Measurements from ENCODE around the gene PTGES3L.
"Not testable (repeated sequence)": the region's sequence is repeated elsewhere in the genome, so short reads cannot be mapped to it uniquely, and the experiment has no call there.

PTGES3L gene

DNA sequence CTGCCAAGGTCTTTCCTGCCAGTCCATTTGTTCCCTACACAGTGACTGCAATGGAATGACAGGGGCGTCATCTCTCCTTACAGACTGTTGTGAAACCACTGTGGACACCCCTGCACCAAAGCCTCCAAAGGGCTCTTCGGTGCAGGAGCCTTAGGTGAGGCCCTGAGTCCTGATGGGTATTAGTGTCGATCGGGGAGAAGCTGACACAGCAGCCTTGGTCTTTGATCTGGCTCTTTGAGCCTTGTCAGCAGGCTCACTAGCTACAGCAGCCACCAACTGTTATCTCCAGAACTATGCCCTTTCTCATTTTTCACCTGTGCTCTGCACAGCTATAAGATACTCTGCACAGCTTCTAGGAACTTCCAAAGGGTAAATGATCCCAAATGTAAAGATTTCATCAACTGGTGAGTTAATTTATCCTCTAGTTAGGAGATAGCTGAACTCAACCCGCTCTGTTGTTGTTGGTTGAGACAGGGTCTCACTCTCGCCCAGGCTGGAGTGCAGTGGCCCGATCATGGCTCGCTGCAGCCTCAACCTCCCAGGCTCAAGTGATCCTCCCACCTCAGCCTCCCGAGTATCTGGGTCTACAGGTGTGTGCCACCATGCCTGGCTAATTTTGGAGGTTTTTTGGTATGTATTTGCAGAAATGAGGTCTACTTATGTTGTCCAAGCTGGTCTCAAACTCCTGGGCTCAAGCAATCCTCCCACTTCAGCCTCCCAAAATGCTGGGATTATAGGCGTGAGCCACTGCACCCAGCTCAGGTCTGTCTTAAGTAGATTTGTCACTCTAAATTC is 59.6 kb downstream of the PTGES3L start:
- H3K9me3 ChIP-seq (ENCODE audit: control insufficient read depth, low read length): no peaks in the 10 kb centered on the region
- no peak overlapping the region for H3K4me3 ChIP-seq (ENCODE audit: low read length)
- H3K9ac ChIP-seq (ENCODE audit: low read length): no peak overlapping the region
- no peaks in the 10 kb centered on the region for H3K27me3 ChIP-seq (ENCODE audit: control insufficient read depth, insufficient read depth, low read length)
- peaks cover 14% of the 10 kb centered on the region for H3K4me1 ChIP-seq (ENCODE audit: control insufficient read depth, insufficient read depth, low read length)
- no peaks in the 10 kb centered on the region for H3K36me3 ChIP-seq (ENCODE audit: control insufficient read depth, insufficient read depth, low read length)

GRCh38 chr17:42919522-42920077 is 60.3 kb downstream of the PTGES3L start:
- H3K9me3 ChIP-seq (ENCODE audit: control insufficient read depth, low read length); H3K4me3 ChIP-seq (ENCODE audit: low read length); H3K36me3 ChIP-seq (ENCODE audit: control insufficient read depth, insufficient read depth, low read length); H3K9ac ChIP-seq (ENCODE audit: low read length); H3K27me3 ChIP-seq (ENCODE audit: control insufficient read depth, insufficient read depth, low read length): not testable (repeated sequence)
- H3K4me1 ChIP-seq (ENCODE audit: control insufficient read depth, insufficient read depth, low read length): peaks cover 14% of the 10 kb centered on the region

GRCh38 chr17:42918902-42919521 is 60.9 kb downstream of the PTGES3L start:
- Histone ChIP-seq H3K9ac (ENCODE audit: low read length) (no peak overlapping the region), H3K4me3 (ENCODE audit: low read length) (no peak overlapping the region), H3K27me3 (ENCODE audit: control insufficient read depth, insufficient read depth, low read length) (no peaks in the 10 kb centered on the region), H3K36me3 (ENCODE audit: control insufficient read depth, insufficient read depth, low read length) (no peaks in the 10 kb centered on the region), H3K4me1 (ENCODE audit: control insufficient read depth, insufficient read depth, low read length) (peaks cover 14% of the 10 kb centered on the region), H3K9me3 (ENCODE audit: control insufficient read depth, low read length) (no peaks in the 10 kb centered on the region)

Data from mucosa of stomach (tissue), 1 donor.